Measurements from ENCODE around the gene KCNE4.

DNA sequence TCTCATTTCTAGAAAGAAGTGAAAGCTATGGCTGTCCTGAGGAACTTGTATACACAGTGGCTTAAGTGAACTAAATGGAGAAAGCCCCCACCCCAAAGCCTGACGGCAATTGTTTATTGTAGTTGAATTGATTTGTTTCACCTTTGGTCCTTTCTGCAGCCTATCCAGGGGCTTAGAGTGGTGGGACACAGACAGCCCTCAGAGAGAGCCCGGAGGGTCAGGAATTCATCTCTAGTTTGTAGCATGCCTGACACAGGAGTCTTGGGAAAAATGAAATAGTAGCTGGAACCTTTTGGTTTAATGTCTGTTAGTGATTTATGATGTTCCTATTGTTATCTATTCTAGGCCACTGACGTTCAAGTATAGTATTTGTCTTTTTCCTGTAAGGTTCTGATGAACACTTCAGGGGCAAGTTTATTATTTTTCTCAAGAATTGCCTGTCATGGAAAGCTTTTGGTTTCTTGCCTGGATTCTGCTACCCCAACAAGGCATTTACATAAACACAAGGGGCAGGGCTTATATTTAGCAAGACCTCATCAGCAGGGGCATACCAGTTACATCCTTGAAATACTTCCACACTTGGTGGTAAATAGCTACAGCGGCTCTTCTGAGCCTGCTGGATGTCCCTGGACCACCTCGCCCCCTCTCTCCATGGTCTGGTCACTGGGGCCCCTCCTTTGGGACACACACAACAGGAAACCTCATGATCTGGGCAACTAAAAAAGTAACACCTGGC, 44.4 kb downstream of the KCNE4 start:
- TF ChIP-seq POLR2AphosphoS5 (IDR thresholded peaks at IDR 0.05), result no peak
- TF ChIP-seq, protein P1, sequence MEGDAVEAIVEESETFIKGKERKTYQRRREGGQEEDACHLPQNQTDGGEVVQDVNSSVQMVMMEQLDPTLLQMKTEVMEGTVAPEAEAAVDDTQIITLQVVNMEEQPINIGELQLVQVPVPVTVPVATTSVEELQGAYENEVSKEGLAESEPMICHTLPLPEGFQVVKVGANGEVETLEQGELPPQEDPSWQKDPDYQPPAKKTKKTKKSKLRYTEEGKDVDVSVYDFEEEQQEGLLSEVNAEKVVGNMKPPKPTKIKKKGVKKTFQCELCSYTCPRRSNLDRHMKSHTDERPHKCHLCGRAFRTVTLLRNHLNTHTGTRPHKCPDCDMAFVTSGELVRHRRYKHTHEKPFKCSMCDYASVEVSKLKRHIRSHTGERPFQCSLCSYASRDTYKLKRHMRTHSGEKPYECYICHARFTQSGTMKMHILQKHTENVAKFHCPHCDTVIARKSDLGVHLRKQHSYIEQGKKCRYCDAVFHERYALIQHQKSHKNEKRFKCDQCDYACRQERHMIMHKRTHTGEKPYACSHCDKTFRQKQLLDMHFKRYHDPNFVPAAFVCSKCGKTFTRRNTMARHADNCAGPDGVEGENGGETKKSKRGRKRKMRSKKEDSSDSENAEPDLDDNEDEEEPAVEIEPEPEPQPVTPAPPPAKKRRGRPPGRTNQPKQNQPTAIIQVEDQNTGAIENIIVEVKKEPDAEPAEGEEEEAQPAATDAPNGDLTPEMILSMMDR (IDR thresholded peaks at IDR 0.05; ENCODE audit: poor library complexity, severe bottlenecking), result no peak
